Dedifferentiated amniotic fluid mesenchymal stem cell (primary cell): ENCODE data around the gene GNAZ.

Experiments used
- DNase-seq: peaks from one replicate; pipeline ENCODE4 v3.0.0-alpha.2; 2016; ENCODE audit errors: extremely low spot score

Gene GNAZ

GRCh38 chr22:23064381-23065068 is 5.8 kb upstream of the GNAZ start:
- DNase-seq, result no peak

DNA sequence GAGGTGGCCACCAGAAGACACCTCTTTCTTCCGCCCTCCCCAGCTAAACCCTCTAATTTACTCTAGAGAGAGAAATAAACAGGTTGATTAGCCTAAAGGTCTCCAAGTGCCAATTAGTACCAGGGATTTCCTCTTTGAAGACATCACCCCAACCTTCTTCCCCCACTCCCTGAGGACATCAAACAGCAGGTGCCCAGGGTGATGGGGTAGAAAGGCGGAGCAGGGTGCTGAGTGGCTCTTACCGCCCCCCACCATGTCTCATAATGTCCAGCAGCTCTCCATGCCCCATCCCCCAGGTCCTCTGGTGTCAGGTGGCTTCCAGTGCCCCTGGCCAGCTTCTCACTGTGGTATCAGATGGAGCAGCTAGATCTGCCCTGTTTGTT is 5.3 kb upstream of the GNAZ start:
- DNase-seq, result no peak

- no peak for DNase-seq
These were observed 4.7 kb upstream of the GNAZ start for GRCh38 chr22:23065495-23066122.

DNA sequence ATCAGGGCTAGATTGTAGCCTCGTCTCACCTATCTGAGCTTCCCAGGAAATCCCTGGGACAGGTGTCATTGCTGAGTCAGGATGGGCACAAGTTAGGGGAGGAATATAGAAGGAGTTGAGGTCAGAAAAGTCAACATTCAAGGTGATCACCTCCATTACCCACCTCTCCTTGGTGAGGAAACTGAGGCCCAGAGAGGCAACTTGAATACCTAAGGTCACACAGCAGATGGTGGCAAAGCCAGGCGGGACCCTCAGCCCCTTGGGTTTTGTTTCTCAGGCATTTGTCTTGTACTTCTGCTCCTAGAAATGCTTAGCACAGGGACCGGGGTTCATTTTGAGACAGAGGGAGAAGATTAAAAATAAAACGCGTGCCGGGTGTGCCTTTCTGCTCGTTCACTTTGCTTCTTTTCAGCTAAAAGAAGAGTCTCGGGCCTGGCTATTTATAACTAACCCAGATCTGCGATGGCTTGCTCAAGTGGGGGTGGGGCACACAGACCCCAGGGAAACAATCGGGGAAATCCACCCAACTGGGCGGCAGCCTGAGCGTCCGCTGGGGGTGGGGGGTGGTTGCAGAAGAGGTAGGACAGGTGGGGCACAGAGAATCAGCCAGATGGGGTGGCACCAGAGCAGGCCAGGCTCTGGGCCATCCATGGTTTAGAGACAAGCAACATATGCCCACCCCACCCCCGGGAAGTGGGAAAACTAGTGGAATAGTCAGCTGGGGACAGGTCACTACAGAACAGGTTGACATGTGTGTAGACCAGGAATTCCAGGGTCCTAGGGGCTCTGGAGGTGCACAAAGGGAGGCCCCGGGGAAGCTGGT is 3.9 kb upstream of the GNAZ start:
- DNase-seq, result no peak

- no peak for DNase-seq
These were observed 3.2 kb upstream of the GNAZ start for GRCh38 chr22:23067023-23067650.

- DNase-seq, result no peak
These were observed 2.6 kb upstream of the GNAZ start for GRCh38 chr22:23067691-23068090.

- no peak for DNase-seq
These were observed 2.1 kb upstream of the GNAZ start for GRCh38 chr22:23068096-23068831.

- DNase-seq, result no peak
These were observed 1.4 kb upstream of the GNAZ start for GRCh38 chr22:23068832-23069385.

DNA sequence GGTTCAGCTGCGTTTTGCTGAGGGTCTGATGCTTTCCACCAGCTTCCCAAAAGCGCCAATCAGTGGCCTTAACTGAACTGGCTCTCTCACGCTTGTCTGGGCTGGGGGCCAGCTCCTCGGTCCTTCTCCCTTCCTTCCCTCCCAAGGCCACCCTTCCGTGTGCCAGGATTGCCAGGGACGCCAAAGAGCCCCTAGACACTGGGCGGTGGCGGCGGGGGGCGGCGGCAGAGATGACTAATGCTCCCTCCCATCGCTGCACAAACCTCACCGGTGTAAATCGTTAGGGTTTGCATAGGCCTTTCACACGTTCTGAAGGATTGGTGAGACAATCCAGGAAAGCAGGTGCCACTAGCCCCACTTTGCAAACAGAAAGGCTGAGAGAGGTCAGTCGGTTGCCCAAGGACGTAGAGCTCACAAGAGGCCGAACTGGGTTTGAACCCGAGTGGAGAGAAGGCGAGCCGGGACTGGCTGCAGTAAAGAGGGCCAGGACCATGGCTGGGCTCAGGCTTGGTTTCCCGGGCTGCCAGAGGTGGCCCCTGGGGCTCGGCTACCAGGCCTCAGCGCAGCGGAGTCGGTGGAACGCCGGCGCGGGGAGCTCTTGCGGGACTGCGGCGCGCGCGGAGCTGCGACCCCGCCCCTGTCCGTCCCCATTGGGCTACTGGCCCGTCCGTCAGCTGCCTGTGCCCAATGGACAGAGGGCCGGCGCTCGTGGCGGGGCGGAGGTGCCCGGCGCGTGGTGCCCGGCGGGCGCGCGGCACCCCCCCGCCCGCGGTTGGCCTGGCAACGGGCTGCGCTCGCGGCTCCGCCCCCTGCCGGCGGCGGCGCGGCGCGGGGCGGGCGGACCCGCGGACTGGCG is 589 bp upstream of the GNAZ start:
- peak; percentile 85 for DNase-seq

GRCh38 chr22:23071230-23072076 is 1.1 kb downstream of the GNAZ start:
- no peak for DNase-seq

DNA sequence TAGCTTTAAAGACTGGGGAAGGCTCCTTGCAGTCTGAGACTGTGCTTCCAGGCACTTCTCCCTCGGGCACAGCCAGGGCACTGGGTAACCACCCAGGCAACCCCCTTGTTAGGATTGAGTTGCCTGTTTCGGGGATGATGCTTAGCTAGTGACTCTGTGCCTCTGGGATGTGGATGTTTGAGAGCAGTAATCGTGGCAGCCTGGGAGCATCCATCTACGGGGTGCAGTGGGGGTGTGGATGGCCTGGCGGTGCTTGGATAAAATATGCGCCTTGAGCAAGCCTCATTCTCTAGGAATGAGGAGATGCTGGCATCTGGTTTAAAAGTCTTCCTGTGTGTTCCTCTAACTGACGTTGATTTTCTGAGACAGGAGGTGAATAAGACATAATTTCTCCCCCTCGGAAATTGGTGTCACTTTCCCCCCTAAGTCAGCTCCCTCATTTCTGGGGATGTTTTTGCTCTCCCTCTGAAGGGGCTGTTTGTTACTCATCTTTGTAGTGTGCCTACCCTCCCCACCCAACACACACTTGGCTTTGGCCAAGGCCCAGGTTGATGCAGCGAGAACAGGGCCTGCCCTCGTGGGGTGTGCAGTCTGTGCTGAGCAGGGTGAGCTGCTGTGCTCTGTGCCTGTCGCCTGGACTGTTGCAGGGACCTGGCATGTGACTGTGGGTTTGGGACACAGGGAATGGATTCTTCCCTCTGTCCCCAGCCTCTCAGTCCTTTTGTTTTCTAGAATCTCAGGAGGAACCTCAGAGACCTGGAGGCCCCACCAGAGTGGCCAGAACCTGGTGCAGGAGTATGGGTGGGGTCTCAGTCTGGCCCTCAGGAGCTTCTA is 2.0 kb downstream of the GNAZ start:
- peak; percentile 51 for DNase-seq

DNA sequence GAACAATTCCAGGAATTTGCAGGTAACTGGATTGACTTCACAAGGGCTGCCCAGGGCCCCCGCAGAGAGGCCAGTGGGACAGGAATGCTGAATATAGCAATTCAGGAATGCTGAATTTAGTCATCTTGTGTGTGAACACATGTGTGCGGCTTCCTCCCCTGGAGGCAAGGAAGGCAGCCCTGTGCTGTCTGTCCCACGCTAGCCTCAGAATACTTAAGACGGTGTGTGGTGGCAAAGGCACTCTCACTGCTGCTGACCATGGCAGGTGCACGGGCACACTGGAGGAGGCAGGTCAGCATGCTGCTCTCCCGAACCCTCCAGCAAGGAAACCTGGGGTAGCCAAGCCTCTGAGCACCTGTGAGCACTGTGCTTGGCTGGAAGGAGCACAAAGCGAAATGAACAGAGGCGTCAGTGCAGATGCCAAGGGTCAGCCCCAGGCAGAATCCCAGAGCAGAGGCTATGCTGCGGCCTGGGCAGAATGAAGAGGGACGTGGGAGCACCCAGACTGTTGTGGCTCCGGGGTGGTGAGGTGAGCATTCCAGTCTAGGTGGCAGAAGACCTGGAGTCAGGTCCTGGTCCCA is 2.7 kb downstream of the GNAZ start:
- DNase-seq, result no peak

DNA sequence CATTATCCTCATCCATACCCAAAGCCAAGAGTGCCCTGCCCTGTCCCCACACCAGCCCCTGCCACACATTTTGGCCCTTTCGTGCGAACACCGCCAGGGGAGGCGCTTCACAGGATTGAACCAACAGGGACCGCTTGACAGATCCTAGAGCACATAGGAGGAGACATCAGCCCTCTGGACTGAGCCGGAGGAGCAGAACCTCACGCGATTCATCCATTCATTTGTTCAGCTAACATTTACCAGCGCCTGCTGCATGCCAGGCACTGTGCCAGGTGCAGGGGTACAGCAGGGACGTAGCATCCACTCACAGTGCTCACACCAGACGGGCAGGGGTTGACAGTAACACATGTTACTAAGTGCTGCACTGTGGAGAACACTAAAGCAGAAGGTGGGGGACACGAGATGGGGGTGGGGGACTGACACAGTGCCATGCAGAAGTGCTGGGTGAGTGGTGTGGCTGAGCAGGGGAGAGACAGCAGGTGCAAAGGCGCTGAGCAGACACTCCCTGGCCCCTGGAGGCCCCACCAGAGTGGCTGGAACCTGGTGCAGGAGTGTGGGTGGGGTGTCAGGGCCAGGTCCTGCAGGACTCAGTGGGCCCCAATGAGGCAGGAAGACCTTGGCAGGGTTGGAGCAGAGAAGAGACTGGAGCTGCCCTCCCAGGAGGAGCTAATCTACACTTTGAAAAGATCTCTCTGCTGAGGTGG is 3.4 kb downstream of the GNAZ start:
- DNase-seq, result no peak

DNA sequence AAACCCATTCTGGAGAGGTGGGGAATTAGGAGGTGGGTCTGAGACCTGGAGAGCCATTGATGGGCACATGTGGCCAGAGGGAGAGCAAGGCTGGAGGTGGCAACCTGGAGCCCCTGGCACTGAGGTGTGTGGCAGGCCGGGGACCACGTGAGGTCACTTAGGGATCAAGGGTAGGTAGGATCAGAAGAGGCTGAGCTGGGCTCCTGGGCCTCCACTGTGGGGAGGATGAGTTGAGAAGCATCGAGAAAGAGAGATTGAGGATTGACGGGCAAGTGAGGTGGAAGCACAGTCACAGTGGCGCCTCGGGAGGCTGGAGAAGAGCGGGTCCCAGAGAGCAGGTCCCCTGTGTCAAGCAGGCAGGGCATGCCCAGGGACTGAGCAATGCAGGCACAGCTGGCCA is 4.1 kb downstream of the GNAZ start:
- DNase-seq, result no peak

GRCh38 chr22:23075050-23075449 is 4.7 kb downstream of the GNAZ start:
- DNase-seq, result no peak

GRCh38 chr22:23075525-23076216 is 5.4 kb downstream of the GNAZ start:
- no peak for DNase-seq
